SU-DHL-6 (cell line): ENCODE data around the gene DCLK1.

ENCODE experiments used
- EZH2phosphoT487 ChIP-seq: fragments of 200-600 bp; sonication (generic), shearing (Covaris generic); conservative IDR thresholded peaks from 2 replicates; pipeline ENCODE4 v1.6.1; 2018; ENCODE audit warnings: mild to moderate bottlenecking, antibody characterized with exemption, low read length, moderate library complexity, mixed read lengths
- TF ChIP-seq, protein P1 (sequence below): fragments of 200-600 bp; sonication (generic); IDR thresholded peaks from one replicate; pipeline ENCODE4 v1.5.1; 2017; ENCODE audit warnings: antibody characterized with exemption, mild to moderate bottlenecking, low read length, moderate library complexity; ENCODE audit not compliant: insufficient read depth, poor library complexity, severe bottlenecking

DNA sequence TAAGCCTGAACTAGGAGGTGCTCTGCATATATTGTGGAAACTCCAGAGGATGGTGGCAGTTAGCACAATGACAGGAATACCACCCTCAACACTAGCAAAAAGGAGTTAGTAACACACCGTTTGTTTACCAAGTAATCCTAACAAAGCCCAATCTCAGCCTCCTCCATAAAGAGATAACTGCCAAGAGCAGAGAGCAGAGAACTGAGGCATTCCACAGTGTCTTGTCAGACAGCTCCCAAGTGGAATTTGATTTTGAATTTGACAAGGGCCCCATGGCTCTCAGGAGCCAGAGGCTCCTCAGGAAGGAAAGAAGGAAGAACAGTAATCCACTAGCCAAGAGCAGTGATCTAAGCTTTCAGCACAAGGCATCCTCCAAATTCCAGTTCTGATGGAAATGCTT is 298.6 kb downstream of the DCLK1 start:
- TF ChIP-seq, protein P1, sequence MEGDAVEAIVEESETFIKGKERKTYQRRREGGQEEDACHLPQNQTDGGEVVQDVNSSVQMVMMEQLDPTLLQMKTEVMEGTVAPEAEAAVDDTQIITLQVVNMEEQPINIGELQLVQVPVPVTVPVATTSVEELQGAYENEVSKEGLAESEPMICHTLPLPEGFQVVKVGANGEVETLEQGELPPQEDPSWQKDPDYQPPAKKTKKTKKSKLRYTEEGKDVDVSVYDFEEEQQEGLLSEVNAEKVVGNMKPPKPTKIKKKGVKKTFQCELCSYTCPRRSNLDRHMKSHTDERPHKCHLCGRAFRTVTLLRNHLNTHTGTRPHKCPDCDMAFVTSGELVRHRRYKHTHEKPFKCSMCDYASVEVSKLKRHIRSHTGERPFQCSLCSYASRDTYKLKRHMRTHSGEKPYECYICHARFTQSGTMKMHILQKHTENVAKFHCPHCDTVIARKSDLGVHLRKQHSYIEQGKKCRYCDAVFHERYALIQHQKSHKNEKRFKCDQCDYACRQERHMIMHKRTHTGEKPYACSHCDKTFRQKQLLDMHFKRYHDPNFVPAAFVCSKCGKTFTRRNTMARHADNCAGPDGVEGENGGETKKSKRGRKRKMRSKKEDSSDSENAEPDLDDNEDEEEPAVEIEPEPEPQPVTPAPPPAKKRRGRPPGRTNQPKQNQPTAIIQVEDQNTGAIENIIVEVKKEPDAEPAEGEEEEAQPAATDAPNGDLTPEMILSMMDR, result no peak
- TF ChIP-seq EZH2phosphoT487, result no peak
